ENCODE measurements around the gene CCDC86. TPM values are rescaled to one million over a fixed set of nuclear protein-coding genes. Genes with fewer than 3 reads are reported as not detected.
"Not testable (repeated sequence)": the region's sequence is repeated elsewhere in the genome, so short reads cannot be mapped to it uniquely, and the experiment has no call there.

CCDC86 gene
- total RNA-seq, 2 experiments from 2014 or later, result 8.0 to 9.0 TPM

DNA sequence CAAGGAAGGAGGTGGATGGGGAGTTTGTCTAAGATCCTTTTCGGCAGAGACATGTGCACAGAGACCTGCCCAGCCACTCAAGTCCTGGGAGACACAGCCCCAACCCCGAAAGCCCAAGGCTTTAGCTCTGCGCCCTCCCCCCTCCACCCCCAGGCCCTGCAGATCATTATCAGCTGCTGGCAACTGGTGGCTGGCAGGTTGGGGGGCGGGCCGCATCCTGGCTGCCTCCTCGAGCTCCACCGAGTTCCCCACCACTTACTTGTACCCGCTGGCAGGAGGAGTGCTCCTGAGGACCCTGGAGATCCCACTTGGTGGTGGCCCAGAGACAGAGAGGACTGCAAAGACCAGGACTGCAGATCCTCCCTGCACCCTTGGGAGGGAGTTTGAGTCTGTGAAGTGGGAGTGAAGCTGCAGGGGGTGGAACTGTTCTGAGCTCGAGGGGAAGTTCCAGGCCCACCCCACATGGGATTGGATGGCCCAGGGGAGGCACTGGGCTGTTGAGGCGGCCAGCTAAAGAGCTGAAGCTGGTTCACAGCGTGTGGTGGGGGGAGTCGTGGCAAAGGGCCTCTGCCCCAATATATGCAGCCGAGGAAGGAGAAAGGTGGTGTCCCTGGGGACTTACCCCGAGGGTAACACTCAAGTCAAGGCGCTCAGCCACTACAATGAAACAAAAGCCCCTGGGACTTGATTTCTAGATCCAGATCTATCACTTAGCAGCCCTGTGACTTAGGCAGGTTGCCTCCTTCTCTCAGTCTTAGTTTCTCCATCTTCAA, 19.9 kb upstream of the CCDC86 start:
- Histone ChIP-seq H3K36me3 (ENCODE audit: insufficient read depth, low read length) (no peaks in the 10 kb centered on the region), H3K4me1 (ENCODE audit: insufficient read depth, low read length) (no peaks in the 10 kb centered on the region), H3K27ac (ENCODE audit: low read depth in 1 of 2, low read length in 2 of 2) (no peak overlapping the region), H3K4me3 (ENCODE audit: low read length) (no peak overlapping the region), H3K9me3 (ENCODE audit: control insufficient read depth in 1 of 2, insufficient read depth in 1 of 2, low read length in 2 of 2) (peaks cover 3 to 8% of the 10 kb centered on the region in 2 experiments), H3K27me3 (ENCODE audit: control insufficient read depth in 1 of 2, insufficient read depth in 2 of 2, low read length in 2 of 2) (peaks cover 0 to 3% of the 10 kb centered on the region in 2 experiments)
- ATAC-seq (ENCODE audit: poor library complexity) (no peak), DNase-seq (no peak)
- no peak overlapping the region for H3K27ac Mint-ChIP-seq
- intact Hi-C loops (cut with DNase I, micrococcal nuclease), result no loop called here
- H3K9me3 Mint-ChIP-seq, result no peaks in the 10 kb centered on the region
- no peaks in the 10 kb centered on the region for H3K36me3 Mint-ChIP-seq (ENCODE audit: low read depth)
- no peaks in the 10 kb centered on the region for H3K27me3 Mint-ChIP-seq
- TF ChIP-seq, protein P1, sequence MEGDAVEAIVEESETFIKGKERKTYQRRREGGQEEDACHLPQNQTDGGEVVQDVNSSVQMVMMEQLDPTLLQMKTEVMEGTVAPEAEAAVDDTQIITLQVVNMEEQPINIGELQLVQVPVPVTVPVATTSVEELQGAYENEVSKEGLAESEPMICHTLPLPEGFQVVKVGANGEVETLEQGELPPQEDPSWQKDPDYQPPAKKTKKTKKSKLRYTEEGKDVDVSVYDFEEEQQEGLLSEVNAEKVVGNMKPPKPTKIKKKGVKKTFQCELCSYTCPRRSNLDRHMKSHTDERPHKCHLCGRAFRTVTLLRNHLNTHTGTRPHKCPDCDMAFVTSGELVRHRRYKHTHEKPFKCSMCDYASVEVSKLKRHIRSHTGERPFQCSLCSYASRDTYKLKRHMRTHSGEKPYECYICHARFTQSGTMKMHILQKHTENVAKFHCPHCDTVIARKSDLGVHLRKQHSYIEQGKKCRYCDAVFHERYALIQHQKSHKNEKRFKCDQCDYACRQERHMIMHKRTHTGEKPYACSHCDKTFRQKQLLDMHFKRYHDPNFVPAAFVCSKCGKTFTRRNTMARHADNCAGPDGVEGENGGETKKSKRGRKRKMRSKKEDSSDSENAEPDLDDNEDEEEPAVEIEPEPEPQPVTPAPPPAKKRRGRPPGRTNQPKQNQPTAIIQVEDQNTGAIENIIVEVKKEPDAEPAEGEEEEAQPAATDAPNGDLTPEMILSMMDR (IDR thresholded peaks at IDR 0.05), result no peak
- no peaks in the 10 kb centered on the region for H3K4me1 Mint-ChIP-seq (ENCODE audit: low read depth)
- H3K4me3 Mint-ChIP-seq, result no peak overlapping the region
- POLR2A ChIA-PET, result no interaction called here
- CTCF ChIA-PET, result no interaction called here

DNA sequence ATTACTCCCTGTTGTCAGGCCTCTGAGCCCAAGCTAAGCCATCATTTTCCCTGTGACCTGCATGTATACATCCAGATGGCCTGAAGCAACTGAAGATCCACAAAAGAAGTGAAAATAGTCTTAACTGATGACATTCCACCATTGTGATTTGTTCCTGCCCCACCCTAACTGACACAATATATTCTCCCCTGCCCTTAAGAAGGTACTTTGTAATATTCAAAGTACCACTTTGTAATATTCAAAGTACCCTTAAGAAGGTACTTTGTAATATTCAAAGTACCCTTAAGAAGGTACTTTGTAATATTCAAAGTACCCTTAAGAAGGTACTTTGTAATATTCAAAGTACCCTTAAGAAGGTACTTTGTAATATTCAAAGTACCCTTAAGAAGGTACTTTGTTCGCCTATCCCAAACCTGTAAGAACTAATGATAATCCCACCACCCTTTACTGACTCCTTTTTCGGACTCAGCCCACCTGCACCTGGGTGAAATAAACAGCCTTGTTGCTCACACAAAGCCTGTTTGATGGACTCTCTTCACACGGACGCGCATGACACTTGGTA, 18.1 kb upstream of the CCDC86 start:
- H3K4me3 Mint-ChIP-seq; H3K27ac ChIP-seq (ENCODE audit: low read depth in 1 of 2, low read length in 2 of 2); H3K27me3 ChIP-seq (ENCODE audit: control insufficient read depth in 1 of 2, insufficient read depth in 2 of 2, low read length in 2 of 2); H3K4me1 Mint-ChIP-seq (ENCODE audit: low read depth); H3K9me3 ChIP-seq (ENCODE audit: control insufficient read depth in 1 of 2, insufficient read depth in 1 of 2, low read length in 2 of 2); H3K36me3 Mint-ChIP-seq (ENCODE audit: low read depth); intact Hi-C loops (cut with DNase I, micrococcal nuclease); CTCF ChIA-PET; H3K9me3 Mint-ChIP-seq; H3K4me3 ChIP-seq (ENCODE audit: low read length); POLR2A ChIA-PET; H3K4me1 ChIP-seq (ENCODE audit: insufficient read depth, low read length); DNase-seq; H3K36me3 ChIP-seq (ENCODE audit: insufficient read depth, low read length); H3K27ac Mint-ChIP-seq; ATAC-seq (ENCODE audit: poor library complexity); H3K27me3 Mint-ChIP-seq: not testable (repeated sequence)

DNA sequence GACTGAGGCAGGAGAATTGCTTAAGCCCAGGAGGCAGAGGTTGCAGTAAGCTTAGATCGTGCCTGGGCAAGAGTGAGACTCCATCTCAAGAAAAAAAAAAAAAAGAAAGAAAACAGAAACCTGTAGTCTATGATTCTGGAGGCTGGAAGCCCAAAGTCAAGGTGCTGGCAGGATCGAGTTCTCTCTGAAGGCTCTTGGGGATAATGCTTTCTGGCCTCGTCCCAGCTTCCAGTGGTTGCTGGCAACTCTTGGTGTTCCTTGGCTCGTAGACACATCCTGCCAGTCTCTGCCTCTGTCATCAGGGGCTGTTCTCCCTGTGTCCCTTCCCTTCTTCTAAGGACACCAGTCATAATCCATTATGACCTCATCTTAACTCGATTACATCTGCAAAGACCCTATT, 16.8 kb upstream of the CCDC86 start:
- no peaks in the 10 kb centered on the region for H3K9me3 ChIP-seq (ENCODE audit: control insufficient read depth in 1 of 2, insufficient read depth in 1 of 2, low read length in 2 of 2)
- ATAC-seq (ENCODE audit: poor library complexity) (no peak), DNase-seq (no peak)
- intact Hi-C loops (cut with DNase I, micrococcal nuclease), result no loop called here
- no peak overlapping the region for H3K4me3 ChIP-seq (ENCODE audit: low read length)
- H3K4me3 Mint-ChIP-seq, result no peak overlapping the region
- TF ChIP-seq, protein P1 (IDR thresholded peaks at IDR 0.05), result no peak
- H3K27me3 ChIP-seq (ENCODE audit: control insufficient read depth in 1 of 2, insufficient read depth in 2 of 2, low read length in 2 of 2), result no peaks in the 10 kb centered on the region
- H3K4me1 Mint-ChIP-seq (ENCODE audit: low read depth), result no peaks in the 10 kb centered on the region
- no peaks in the 10 kb centered on the region for H3K36me3 Mint-ChIP-seq (ENCODE audit: low read depth)
- H3K27ac ChIP-seq (ENCODE audit: low read depth in 1 of 2, low read length in 2 of 2), result no peak overlapping the region
- no peaks in the 10 kb centered on the region for H3K9me3 Mint-ChIP-seq
- no peaks in the 10 kb centered on the region for H3K27me3 Mint-ChIP-seq
- no peaks in the 10 kb centered on the region for H3K36me3 ChIP-seq (ENCODE audit: insufficient read depth, low read length)
- POLR2A ChIA-PET, result no interaction called here
- H3K27ac Mint-ChIP-seq, result no peak overlapping the region
- no peaks in the 10 kb centered on the region for H3K4me1 ChIP-seq (ENCODE audit: insufficient read depth, low read length)
- CTCF ChIA-PET, result no interaction called here

DNA sequence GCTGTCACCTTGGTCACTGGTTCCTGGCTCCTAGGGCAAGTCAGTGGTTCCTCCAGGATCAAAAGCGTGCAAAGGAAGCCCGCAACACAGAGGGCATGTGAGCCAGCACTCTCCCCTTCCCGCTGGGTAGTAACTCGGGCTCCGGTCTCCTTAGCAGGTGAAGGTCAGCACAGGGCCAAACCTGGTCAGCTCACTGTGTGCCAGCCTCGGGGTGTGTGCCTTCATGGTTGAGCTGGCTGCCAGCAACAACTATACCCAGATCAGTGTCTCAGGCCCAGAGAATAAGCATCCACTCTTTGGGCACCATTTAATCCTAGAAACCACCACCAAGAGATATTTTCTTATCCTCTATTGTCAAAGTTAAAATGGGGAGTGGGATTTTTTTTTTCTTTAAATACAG, 16.1 kb upstream of the CCDC86 start:
- ChIA-PET POLR2A (no interaction called here), CTCF (no interaction called here)
- Histone ChIP-seq H3K27ac (ENCODE audit: low read depth in 1 of 2, low read length in 2 of 2) (no peak overlapping the region), H3K27me3 (ENCODE audit: control insufficient read depth in 1 of 2, insufficient read depth in 2 of 2, low read length in 2 of 2) (no peaks in the 10 kb centered on the region), H3K36me3 (ENCODE audit: insufficient read depth, low read length) (no peaks in the 10 kb centered on the region), H3K4me3 (ENCODE audit: low read length) (no peak overlapping the region), H3K9me3 (ENCODE audit: control insufficient read depth in 1 of 2, insufficient read depth in 1 of 2, low read length in 2 of 2) (no peaks in the 10 kb centered on the region), H3K4me1 (ENCODE audit: insufficient read depth, low read length) (peaks cover 3% of the 10 kb centered on the region)
- no peaks in the 10 kb centered on the region for H3K9me3 Mint-ChIP-seq
- TF ChIP-seq, protein P1 (IDR thresholded peaks at IDR 0.05), result no peak
- no peaks in the 10 kb centered on the region for H3K36me3 Mint-ChIP-seq (ENCODE audit: low read depth)
- H3K4me3 Mint-ChIP-seq, result no peak overlapping the region
- peaks cover 3% of the 10 kb centered on the region for H3K27me3 Mint-ChIP-seq
- H3K27ac Mint-ChIP-seq, result no peak overlapping the region
- H3K4me1 Mint-ChIP-seq (ENCODE audit: low read depth), result no peaks in the 10 kb centered on the region
- ATAC-seq (ENCODE audit: poor library complexity), result no peak
- intact Hi-C loops (cut with DNase I, micrococcal nuclease), result no loop called here
- no peak for DNase-seq

All from CD4-positive, alpha-beta T cell (primary cell).